HG03175 (cell line): ENCODE measurements around the gene RPS6KA2.
"Not testable (repeated sequence)": the region's sequence is repeated elsewhere in the genome, so short reads cannot be mapped to it uniquely, and the experiment has no call there.

ENCODE experiments used
- ATAC-seq: cut with Tn5 transposase; IDR thresholded peaks from one replicate; pipeline ENCODE4 v1.9.1; 2021; ENCODE audit warnings: mild to moderate bottlenecking, moderate library complexity; ENCODE audit not compliant: unreplicated experiment

RPS6KA2 gene

DNA sequence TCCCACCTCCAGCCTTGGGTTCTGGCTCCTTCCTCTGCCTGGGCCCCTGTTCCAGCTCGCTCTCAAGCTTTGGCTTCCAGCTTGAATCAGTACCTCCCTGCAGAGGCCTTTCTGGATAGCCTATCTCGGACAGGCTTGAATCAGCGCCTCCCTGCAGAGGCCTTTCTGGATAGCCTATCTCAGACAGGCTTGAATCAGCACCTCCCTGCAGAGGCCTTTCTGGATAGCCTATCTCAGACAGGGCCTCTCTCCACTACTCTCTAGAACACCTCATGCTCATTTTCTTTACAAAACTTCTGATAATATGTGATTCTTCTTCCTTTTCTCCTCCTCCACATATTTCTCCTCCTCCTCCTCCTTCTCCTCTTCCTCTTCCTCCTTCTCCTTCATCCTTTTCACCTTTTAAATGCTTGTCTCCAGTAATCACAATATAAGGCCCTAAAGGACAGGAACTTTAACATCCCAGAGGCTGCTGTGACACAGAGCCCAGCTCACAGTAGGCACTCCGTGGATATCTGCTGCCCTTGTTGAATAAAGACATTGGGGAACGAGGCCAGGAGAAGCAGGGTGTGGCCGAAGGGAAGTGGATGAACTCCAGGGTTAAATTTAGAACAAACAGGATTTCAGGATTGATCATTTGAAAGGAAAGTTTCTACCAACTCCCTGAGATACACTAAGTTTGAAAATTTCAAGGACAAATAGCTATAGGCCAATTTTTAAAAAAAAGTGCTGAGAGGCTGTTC, 9.3 kb upstream of the RPS6KA2 start:
- ATAC-seq: no peak

DNA sequence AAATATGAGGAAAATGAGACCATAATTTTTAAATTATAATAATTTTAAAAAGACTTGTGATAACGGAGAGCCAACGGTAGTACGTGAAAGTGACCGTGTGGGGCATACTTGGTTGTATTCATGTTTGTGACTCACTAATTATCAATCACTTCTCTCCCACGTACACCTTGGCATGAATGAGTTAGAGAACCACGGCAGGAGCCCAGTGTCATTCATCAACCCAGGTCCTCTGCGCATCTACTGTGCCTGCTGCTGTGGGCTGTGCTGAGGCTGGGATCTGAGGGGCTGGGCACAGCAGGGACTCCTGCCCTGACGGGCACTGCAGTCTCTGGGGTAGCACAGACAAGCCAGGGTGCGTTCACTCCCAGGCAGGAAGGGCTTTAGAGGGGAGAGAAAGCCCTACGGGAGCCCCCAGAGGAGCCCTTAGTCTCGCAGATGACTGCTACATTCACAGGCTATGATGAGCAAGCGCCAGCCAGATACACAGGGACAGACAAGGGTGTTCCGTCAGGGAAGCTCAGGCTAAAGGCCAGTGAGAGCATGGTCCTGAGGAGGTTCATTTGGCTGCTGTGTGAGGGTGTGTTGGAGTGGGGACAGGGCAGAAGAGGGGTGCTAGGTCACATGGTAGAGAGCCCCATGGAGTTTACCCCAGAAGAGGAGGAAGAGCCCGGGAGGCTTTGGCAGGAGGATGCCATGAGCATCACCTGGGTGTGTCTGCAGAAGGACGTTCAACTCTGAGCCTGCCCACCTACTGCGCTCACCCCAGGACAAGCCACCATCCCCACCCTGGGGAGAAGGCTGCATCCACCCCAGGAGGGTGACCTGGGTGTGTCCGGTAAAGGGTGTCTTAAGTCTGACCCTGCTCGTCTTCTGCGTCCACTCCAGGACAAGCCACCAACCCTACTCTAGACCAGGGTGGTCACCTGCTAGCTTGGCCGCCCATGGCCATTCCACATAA, 8.2 kb upstream of the RPS6KA2 start:
- ATAC-seq: no peak

- ATAC-seq: not testable (repeated sequence)
Measured at GRCh38 chr6:166634581-166634980, 7.5 kb upstream of the RPS6KA2 start.

DNA sequence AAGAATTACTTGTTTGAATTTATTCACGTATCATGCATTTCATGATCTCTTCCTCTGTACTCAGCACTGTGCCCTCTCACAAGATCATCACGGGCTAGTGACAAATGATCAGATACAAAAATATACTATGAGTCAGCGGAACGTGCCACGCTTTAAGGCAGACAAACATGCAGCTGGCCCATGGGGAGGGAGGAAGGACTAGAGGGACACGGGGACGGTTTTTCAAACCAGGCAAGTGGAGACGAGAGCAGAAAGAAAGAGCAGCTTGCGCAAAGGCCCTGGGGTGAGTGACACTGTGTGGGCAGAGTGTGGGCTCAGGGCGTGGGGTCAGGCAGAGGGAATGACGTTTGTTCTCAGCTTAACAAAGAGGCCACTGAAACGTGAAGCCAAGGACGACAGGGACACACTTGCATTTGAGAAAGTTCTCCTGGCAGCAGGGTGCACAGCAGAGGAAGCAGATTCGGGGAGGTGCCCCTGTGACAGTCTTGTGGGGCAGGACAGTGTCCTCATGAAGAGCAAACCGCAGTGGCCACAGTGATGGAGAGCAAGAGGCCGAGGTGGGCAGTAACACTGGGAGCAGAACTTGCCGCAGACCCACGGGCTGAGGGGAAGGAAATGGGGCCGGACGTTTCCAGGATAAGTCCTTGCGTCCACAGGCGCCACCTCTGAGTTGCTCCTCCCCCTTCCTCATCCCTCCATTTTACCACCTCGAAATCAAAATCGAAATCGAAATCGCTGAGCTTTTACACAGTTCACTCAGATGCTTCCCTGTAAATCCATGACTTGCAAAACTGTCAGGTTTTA, 6.9 kb upstream of the RPS6KA2 start:
- no peak for ATAC-seq

- no peak for ATAC-seq
Measured at GRCh38 chr6:166632731-166633130, 5.7 kb upstream of the RPS6KA2 start.

DNA sequence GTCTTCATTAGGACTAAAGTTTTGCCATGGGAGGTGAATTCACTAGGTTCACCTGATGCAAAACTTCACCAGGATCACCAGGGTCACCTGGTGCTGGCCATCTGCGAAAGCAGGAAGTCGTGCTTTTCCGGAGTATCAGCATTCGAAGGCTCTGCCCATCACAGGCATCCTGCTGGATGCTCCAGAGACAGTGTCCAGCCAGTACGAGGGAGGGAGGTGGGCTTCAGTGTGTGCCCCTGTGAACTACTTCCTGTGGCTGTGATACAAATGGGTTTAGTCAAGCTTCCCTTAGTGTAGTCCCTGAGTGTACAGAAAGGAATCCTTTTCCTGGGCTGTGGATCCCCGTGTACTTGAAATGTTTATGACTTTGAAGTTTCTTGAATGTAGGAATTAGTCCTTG, 3.4 kb upstream of the RPS6KA2 start:
- no peak for ATAC-seq

- ATAC-seq: no peak
Measured at GRCh38 chr6:166629628-166630027, 2.6 kb upstream of the RPS6KA2 start.

GRCh38 chr6:166627875-166628801, 1.1 kb upstream of the RPS6KA2 start:
- ATAC-seq: peak; percentile 22

DNA sequence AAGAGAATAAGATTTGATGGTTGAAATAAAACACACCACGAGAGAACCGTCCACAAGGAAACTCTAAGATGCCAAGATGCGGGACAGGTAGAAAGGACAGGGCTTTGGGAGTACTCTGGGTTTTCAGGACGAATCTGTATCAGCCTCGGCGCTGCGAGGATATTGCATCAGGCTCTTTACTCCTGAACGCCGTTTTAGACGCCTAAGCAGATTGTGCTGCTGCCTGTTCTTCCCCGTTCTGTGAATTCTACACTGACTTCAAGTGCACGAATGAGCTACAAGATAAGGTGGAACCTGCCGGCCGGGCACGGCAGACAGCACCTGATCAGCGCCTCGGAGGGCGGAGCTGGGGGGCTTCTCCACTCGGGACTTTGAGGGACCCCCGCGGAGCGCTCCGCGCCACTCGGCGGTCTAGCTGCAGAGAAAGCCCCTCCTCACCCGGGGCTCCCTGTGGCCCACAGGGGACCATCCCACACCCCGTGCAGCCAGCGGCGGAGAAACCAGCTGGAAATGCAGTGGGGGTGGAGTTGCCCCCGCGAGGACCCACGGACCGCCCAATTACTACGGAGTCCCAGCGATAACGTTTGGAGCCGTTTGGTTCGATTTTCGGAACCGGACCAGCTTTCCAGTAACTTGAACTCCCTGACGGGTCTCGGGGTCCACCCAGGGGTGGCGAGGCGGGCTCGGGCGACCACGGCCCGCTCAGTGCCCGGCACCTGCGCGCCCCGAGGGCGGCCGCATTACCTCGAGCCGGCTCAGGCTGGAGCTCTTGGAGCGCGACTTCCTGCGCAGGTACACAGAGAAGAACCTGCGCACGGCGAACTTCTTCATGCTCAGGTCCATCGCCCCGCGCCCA, 646 bp downstream of the RPS6KA2 start:
- ATAC-seq: peak; percentile 1

GRCh38 chr6:166625356-166625755, 1.7 kb downstream of the RPS6KA2 start:
- ATAC-seq: no peak

DNA sequence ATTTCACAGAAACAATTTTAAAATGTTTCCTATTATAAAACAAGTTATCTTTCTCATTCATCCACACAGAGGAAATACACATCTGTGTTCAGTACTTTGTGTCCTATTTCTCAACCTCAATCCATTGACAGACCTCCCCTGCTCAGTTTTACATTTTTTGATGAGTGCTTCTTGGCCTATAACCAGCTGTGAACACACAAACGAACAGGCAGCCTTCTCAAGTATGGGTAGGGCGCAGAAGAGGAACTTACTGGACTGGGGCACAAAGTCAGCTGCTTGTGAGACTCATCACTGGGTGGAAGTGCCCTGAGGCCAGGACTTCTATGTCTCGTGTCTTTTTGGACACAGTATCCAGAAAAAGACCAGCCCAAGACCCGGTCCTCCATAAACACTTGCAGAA, 2.8 kb downstream of the RPS6KA2 start:
- no peak for ATAC-seq

DNA sequence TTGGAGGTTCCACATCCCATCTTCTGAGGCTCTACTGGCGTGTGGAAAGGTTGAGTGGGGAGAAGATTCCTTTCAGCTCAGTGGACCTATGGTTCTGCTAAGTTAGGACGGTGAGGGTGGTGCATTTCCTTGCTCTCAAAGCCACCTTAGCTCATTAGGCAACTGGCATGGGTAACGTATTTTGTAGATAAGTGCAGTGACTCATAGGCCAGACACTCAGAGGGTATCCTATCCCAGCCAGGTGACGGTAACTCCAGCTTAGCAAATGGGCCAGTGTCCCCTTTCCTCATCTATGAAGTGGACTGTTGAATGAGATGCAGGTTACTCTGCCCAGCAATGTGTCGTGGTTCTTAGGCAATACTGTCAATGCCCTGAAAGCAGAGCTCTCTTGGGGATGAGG, 3.7 kb downstream of the RPS6KA2 start:
- no peak for ATAC-seq

DNA sequence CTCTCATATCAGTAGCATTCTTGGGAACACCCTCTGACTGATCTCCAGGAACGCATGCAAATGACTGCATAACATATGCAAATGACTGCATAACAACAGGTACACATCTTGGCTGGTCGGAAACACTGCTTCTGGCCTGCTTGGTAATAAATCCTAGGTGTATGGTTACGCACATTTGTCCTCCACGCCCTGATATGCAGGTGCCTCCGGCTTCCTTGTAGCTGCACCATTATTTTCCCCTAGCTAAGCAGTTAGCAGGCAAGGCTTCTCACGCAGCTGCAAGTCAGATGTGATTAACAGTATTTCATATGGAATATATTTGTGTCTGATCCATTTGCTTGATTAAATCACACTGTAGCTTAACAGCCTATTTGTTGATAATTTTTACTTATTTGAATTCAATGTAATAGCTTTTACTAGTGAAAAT, 5.9 kb downstream of the RPS6KA2 start:
- no peak for ATAC-seq

GRCh38 chr6:166620478-166621113, 6.5 kb downstream of the RPS6KA2 start:
- ATAC-seq: no peak

DNA sequence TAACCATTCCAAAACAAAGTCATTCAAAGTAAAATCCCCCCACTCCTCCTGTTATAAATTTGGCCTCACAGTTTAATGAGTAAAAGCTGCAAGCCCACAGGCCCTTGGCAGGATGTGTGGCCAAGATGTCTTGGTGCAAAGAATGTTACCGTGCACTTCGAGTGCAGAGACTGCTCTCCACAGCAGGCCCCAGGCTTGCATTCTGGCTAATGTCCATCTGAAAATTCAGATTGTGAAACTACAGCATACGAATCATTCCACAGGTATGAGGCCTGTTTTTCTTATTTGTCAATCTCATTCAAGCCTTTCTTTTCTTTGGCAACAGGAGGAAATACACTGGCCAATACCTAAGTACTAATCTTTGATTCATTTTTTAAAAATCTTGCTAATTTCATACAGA, 7.1 kb downstream of the RPS6KA2 start:
- ATAC-seq: no peak

- no peak for ATAC-seq
Measured at GRCh38 chr6:166618866-166619761, 7.9 kb downstream of the RPS6KA2 start.

DNA sequence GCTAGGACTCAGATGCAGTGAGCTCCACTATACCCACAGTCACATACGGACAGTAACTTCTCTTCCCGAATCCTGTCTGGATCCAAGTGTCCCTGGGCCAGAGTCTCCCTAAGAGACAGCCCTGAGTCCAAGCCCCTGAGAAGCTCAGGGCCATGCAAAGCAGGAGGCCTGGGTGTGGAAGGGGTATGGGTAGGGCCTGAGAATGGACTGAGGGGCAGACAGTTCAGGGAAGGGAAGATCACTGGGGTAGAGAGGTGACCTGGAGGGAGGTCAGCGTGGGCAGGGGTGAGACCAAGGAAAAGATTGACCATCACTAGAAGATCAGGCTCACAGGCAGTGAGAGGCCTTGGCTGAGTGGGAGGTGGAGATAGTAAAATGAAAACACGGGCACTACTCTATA, 8.8 kb downstream of the RPS6KA2 start:
- ATAC-seq: no peak

DNA sequence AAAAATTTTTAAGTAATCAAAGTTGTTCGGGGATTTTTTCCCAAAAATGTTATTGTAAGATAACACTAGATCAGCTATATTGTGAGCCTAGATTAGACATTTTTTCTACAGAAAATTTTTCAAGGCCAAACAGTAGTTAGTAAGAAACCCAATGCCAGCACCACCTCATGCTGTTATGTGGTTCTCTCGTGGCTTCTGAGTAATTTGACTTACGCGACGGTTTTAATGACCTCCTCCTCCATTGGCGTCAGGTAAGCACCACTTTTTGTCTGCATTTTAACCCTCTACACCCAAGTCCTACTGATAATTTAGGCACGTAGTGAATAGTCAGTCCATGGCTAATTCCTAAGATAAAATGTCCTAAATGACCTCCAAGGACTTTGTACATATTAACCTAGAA, 9.7 kb downstream of the RPS6KA2 start:
- ATAC-seq: no peak
